Rectal smooth muscle tissue (tissue), 1 donor: ENCODE results near the gene PET100.

Experiments used
- H3K27ac ChIP-seq: one replicate; pipeline ENCODE4 v1.7.0; 2013; ENCODE audit warnings: low read depth, low read length, inconsistent platforms
- H3K27me3 ChIP-seq: one replicate; pipeline ENCODE4 v1.7.0; 2013; ENCODE audit warnings: low read length; ENCODE audit not compliant: control insufficient read depth, insufficient read depth
- H3K36me3 ChIP-seq: one replicate; pipeline ENCODE4 v1.7.0; 2013; ENCODE audit warnings: low read length; ENCODE audit not compliant: control insufficient read depth, insufficient read depth
- H3K4me1 ChIP-seq: one replicate; pipeline ENCODE4 v1.7.0; 2013; ENCODE audit warnings: low read length; ENCODE audit not compliant: control insufficient read depth, insufficient read depth
- H3K4me3 ChIP-seq: one replicate; pipeline ENCODE4 v1.7.0; 2013; ENCODE audit warnings: low read length
- H3K9ac ChIP-seq: one replicate; pipeline ENCODE4 v1.7.0; 2013; ENCODE audit warnings: low read length

PET100 gene

GRCh38 chr19:7670790-7671189 lies 41.2 kb downstream of the PET100 start:
- H3K4me3 ChIP-seq: no peak overlapping the region
- H3K27ac ChIP-seq: no peak overlapping the region
- H3K4me1 ChIP-seq: no peaks in the 10 kb centered on the region

GRCh38 chr19:7672522-7672921 lies 42.9 kb downstream of the PET100 start:
- Histone ChIP-seq H3K4me3 (no peak overlapping the region), H3K27ac (no peak overlapping the region), H3K27me3 (peaks cover 4% of the 10 kb centered on the region), H3K36me3 (no peaks in the 10 kb centered on the region), H3K9ac (no peak overlapping the region), H3K4me1 (no peaks in the 10 kb centered on the region)

More at GRCh38 chr19:7670790-7671189, 41.2 kb downstream of the PET100 start:
- Histone ChIP-seq H3K9ac (no peak overlapping the region), H3K27me3 (peaks cover 4% of the 10 kb centered on the region), H3K36me3 (no peaks in the 10 kb centered on the region)

GRCh38 chr19:7674010-7675005 lies 44.7 kb downstream of the PET100 start:
- no peak overlapping the region for H3K27ac ChIP-seq

GRCh38 chr19:7676376-7676775 lies 46.8 kb downstream of the PET100 start:
- no peaks in the 10 kb centered on the region for H3K27me3 ChIP-seq

More at GRCh38 chr19:7674010-7675005, 44.7 kb downstream of the PET100 start:
- Histone ChIP-seq H3K4me3 (no peak overlapping the region), H3K9ac (no peak overlapping the region), H3K27me3 (peaks cover 4% of the 10 kb centered on the region), H3K36me3 (no peaks in the 10 kb centered on the region), H3K4me1 (no peaks in the 10 kb centered on the region)

GRCh38 chr19:7676854-7677253 lies 47.3 kb downstream of the PET100 start, which contains the start of gene MCEMP1:
MCEMP1 (plus strand) TSS chr19:7677090; CDS start chr19:7677121, 31 bp downstream.
- H3K4me3 ChIP-seq: no peak within 1 kb of the TSS
- H3K27me3 ChIP-seq: no peaks in the 10 kb centered on the region
- peaks cover 2% of the 10 kb centered on the region for H3K4me1 ChIP-seq

More at GRCh38 chr19:7676376-7676775, 46.8 kb downstream of the PET100 start:
- no peak overlapping the region for H3K9ac ChIP-seq
- H3K4me1 ChIP-seq: peaks cover 2% of the 10 kb centered on the region
- H3K4me3 ChIP-seq: no peak overlapping the region
- no peaks in the 10 kb centered on the region for H3K36me3 ChIP-seq
- H3K27ac ChIP-seq: no peak overlapping the region

GRCh38 chr19:7677669-7678311 lies 48.2 kb downstream of the PET100 start:
- Histone ChIP-seq H3K4me3 (no peak overlapping the region), H3K4me1 (peaks cover 2% of the 10 kb centered on the region), H3K27ac (no peak overlapping the region), H3K36me3 (peaks cover 7% of the 10 kb centered on the region), H3K9ac (no peak overlapping the region), H3K27me3 (no peaks in the 10 kb centered on the region)

More at GRCh38 chr19:7676854-7677253, 47.3 kb downstream of the PET100 start, which contains the start of gene MCEMP1:
- no peak within 1 kb of the TSS for H3K27ac ChIP-seq
- H3K36me3 ChIP-seq: peaks cover under 1% of the 10 kb centered on the region
- H3K9ac ChIP-seq: no peak within 1 kb of the TSS

GRCh38 chr19:7678971-7679751 lies 49.6 kb downstream of the PET100 start:
- Histone ChIP-seq H3K27ac (no peak overlapping the region), H3K9ac (no peak overlapping the region), H3K36me3 (peaks cover 8% of the 10 kb centered on the region), H3K27me3 (no peaks in the 10 kb centered on the region), H3K4me3 (no peak overlapping the region), H3K4me1 (peaks cover 2% of the 10 kb centered on the region)

GRCh38 chr19:7679771-7680605 lies 50.4 kb downstream of the PET100 start:
- H3K4me3 ChIP-seq: peak overlapping the region; percentile 93
- no peak overlapping the region for H3K9ac ChIP-seq
- peaks cover 8% of the 10 kb centered on the region for H3K36me3 ChIP-seq
- no peaks in the 10 kb centered on the region for H3K27me3 ChIP-seq
- peaks cover 2% of the 10 kb centered on the region for H3K4me1 ChIP-seq
- H3K27ac ChIP-seq: no peak overlapping the region

GRCh38 chr19:7680606-7681339 lies 51.2 kb downstream of the PET100 start, which contains the start of gene TRAPPC5:
TRAPPC5 (plus strand) TSS chr19:7680833; CDS start chr19:7682254, 1,421 bp downstream.
- Histone ChIP-seq H3K9ac (peak within 1 kb of the TSS; percentile 68), H3K36me3 (peaks cover 8% of the 10 kb centered on the region), H3K27me3 (no peaks in the 10 kb centered on the region), H3K4me1 (peaks cover 2% of the 10 kb centered on the region), H3K4me3 (peak within 1 kb of the TSS; percentile 93), H3K27ac (peak within 1 kb of the TSS; percentile 78)
